ENCODE data around the gene PLPPR5. TPM values are rescaled to one million over a fixed set of nuclear protein-coding genes. Genes with fewer than 3 reads are reported as not detected.

The PLPPR5 gene
- total RNA-seq, 1 donor, result not detected

GRCh38 chr1:98910827-98911226 lies 93.8 kb downstream of the PLPPR5 start:
- peaks cover 6% of the 10 kb centered on the region for H3K4me1 ChIP-seq (ENCODE audit: insufficient read depth, low read length)

GRCh38 chr1:98908980-98909379 lies 95.7 kb downstream of the PLPPR5 start:
- Histone ChIP-seq H3K9me3 (ENCODE audit: low read depth, low read length) (no peaks in the 10 kb centered on the region), H3K4me1 (ENCODE audit: insufficient read depth, low read length) (peaks cover 7% of the 10 kb centered on the region), H3K36me3 (ENCODE audit: insufficient read depth, low read length) (no peaks in the 10 kb centered on the region), H3K79me2 (ENCODE audit: insufficient read depth, low read length) (no peaks in the 10 kb centered on the region), H3K4me3 (ENCODE audit: insufficient read depth, low read length) (no peak overlapping the region), H3K27me3 (ENCODE audit: insufficient read depth, low read length) (no peaks in the 10 kb centered on the region), H3K4me2 (ENCODE audit: insufficient read depth, low read length) (no peak overlapping the region), H4K20me1 (ENCODE audit: insufficient read depth, low read length) (no peaks in the 10 kb centered on the region), H3K27ac (ENCODE audit: low read depth, low read length) (no peak overlapping the region), H2AFZ (ENCODE audit: low read length) (no peak overlapping the region)
- no peak for TF ChIP-seq CTCF (IDR thresholded peaks at IDR 0.05; ENCODE audit: extremely low read depth, low read depth, low read length)
- no peak for DNase-seq (ENCODE audit: insufficient read length, low spot score, missing footprints)

More at GRCh38 chr1:98910827-98911226, 93.8 kb downstream of the PLPPR5 start:
- no peak for DNase-seq (ENCODE audit: insufficient read length, low spot score, missing footprints)
- Histone ChIP-seq H4K20me1 (ENCODE audit: insufficient read depth, low read length) (no peaks in the 10 kb centered on the region), H2AFZ (ENCODE audit: low read length) (no peak overlapping the region), H3K79me2 (ENCODE audit: insufficient read depth, low read length) (no peaks in the 10 kb centered on the region), H3K9me3 (ENCODE audit: low read depth, low read length) (no peaks in the 10 kb centered on the region), H3K4me3 (ENCODE audit: insufficient read depth, low read length) (no peak overlapping the region), H3K27ac (ENCODE audit: low read depth, low read length) (no peak overlapping the region), H3K4me2 (ENCODE audit: insufficient read depth, low read length) (no peak overlapping the region), H3K27me3 (ENCODE audit: insufficient read depth, low read length) (no peaks in the 10 kb centered on the region), H3K36me3 (ENCODE audit: insufficient read depth, low read length) (no peaks in the 10 kb centered on the region)
- no peak for TF ChIP-seq CTCF (IDR thresholded peaks at IDR 0.05; ENCODE audit: extremely low read depth, low read depth, low read length)

GRCh38 chr1:98906809-98907208 lies 97.9 kb downstream of the PLPPR5 start:
- no peak overlapping the region for H3K4me3 ChIP-seq (ENCODE audit: insufficient read depth, low read length)
- peak overlapping the region; percentile 39 for H3K4me2 ChIP-seq (ENCODE audit: insufficient read depth, low read length)
- no peak overlapping the region for H3K27ac ChIP-seq (ENCODE audit: low read depth, low read length)
- TF ChIP-seq CTCF (IDR thresholded peaks at IDR 0.05; ENCODE audit: extremely low read depth, low read depth, low read length), result no peak
- H3K36me3 ChIP-seq (ENCODE audit: insufficient read depth, low read length), result no peaks in the 10 kb centered on the region
- H3K27me3 ChIP-seq (ENCODE audit: insufficient read depth, low read length), result no peaks in the 10 kb centered on the region
- H3K9me3 ChIP-seq (ENCODE audit: low read depth, low read length), result no peaks in the 10 kb centered on the region
- no peak overlapping the region for H2AFZ ChIP-seq (ENCODE audit: low read length)
- H3K79me2 ChIP-seq (ENCODE audit: insufficient read depth, low read length), result no peaks in the 10 kb centered on the region
- H3K4me1 ChIP-seq (ENCODE audit: insufficient read depth, low read length), result peaks cover 17% of the 10 kb centered on the region
- no peak for DNase-seq (ENCODE audit: insufficient read length, low spot score, missing footprints)
- no peaks in the 10 kb centered on the region for H4K20me1 ChIP-seq (ENCODE audit: insufficient read depth, low read length)

GRCh38 chr1:98906361-98906760 lies 98.3 kb downstream of the PLPPR5 start:
- H3K79me2 ChIP-seq (ENCODE audit: insufficient read depth, low read length), result no peaks in the 10 kb centered on the region
- no peak for TF ChIP-seq CTCF (IDR thresholded peaks at IDR 0.05; ENCODE audit: extremely low read depth, low read depth, low read length)
- H3K4me1 ChIP-seq (ENCODE audit: insufficient read depth, low read length), result peaks cover 17% of the 10 kb centered on the region
- no peaks in the 10 kb centered on the region for H3K27me3 ChIP-seq (ENCODE audit: insufficient read depth, low read length)
- no peak for DNase-seq (ENCODE audit: insufficient read length, low spot score, missing footprints)
- no peaks in the 10 kb centered on the region for H4K20me1 ChIP-seq (ENCODE audit: insufficient read depth, low read length)
- H3K9me3 ChIP-seq (ENCODE audit: low read depth, low read length), result no peaks in the 10 kb centered on the region
- H3K36me3 ChIP-seq (ENCODE audit: insufficient read depth, low read length), result no peaks in the 10 kb centered on the region
- H3K4me2 ChIP-seq (ENCODE audit: insufficient read depth, low read length), result no peak overlapping the region
- H3K27ac ChIP-seq (ENCODE audit: low read depth, low read length), result no peak overlapping the region
- H2AFZ ChIP-seq (ENCODE audit: low read length), result no peak overlapping the region
- no peak overlapping the region for H3K4me3 ChIP-seq (ENCODE audit: insufficient read depth, low read length)

Measured in osteoblast (primary cell).